ENCODE results near the gene PDE9A. TPM values are rescaled to one million over a fixed set of nuclear protein-coding genes. Genes with fewer than 3 reads are reported as not detected.

The PDE9A gene
- polyA plus RNA-seq, 1 experiment, result 0.14 TPM

DNA sequence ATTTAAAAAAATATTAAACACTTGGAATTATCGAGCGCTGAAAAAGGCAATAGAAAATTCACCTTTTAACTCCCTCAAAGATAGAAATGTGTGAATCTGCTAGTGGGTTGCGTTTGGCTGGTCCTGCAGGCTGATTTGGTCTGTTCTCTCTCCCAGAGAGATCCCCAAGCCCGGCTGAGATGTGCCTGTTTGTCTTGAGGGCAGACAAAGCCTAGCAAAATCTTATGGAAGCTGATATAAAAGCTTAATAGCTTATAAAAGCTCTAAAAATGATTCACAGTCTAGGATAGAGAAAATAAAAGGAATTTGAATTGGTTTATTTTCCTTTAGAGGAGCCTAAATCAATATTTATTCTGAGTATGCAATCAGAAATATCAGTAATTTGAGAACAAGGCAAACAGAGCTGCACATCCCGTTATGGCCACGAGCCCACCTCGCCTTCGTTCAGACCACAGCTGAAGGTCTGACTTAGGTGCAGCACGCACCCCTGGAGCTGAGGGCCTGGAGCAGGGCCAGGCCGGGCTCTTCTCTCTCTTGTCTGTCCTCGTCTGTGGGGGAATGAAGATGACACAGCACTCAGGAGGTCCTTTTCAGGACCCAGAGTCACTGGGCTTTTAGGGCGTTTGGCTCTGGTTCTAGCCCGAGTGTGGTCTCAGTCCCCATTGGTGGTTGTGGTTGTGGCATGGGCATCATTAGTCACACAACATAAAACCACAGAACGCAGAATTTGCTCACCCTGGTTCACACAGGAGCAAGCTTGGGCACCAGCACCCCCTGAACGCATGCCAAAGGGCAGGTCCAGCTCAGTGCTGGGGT is 18.6 kb downstream of the PDE9A start:
- Histone ChIP-seq H3K27me3 (ENCODE audit: control insufficient read depth, insufficient read depth, low read length) (peaks cover 9% of the 10 kb centered on the region), H3K9me3 (ENCODE audit: control insufficient read depth, insufficient read depth, low read length) (no peaks in the 10 kb centered on the region; the same call in 1 of the 2 replicates), H3K27ac (ENCODE audit: low read depth, low read length) (no peak overlapping the region), H3K4me3 (ENCODE audit: low read depth, low read length) (no peak overlapping the region)
- DNase-seq (ENCODE audit: low read depth, low spot score), result no peak
- TF ChIP-seq, protein P1, sequence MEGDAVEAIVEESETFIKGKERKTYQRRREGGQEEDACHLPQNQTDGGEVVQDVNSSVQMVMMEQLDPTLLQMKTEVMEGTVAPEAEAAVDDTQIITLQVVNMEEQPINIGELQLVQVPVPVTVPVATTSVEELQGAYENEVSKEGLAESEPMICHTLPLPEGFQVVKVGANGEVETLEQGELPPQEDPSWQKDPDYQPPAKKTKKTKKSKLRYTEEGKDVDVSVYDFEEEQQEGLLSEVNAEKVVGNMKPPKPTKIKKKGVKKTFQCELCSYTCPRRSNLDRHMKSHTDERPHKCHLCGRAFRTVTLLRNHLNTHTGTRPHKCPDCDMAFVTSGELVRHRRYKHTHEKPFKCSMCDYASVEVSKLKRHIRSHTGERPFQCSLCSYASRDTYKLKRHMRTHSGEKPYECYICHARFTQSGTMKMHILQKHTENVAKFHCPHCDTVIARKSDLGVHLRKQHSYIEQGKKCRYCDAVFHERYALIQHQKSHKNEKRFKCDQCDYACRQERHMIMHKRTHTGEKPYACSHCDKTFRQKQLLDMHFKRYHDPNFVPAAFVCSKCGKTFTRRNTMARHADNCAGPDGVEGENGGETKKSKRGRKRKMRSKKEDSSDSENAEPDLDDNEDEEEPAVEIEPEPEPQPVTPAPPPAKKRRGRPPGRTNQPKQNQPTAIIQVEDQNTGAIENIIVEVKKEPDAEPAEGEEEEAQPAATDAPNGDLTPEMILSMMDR (IDR thresholded peaks at IDR 0.05; ENCODE audit: low read depth, low read length), result no peak
- CTCF ChIA-PET, result no interaction called here
- POLR2A ChIA-PET, result no interaction called here

DNA sequence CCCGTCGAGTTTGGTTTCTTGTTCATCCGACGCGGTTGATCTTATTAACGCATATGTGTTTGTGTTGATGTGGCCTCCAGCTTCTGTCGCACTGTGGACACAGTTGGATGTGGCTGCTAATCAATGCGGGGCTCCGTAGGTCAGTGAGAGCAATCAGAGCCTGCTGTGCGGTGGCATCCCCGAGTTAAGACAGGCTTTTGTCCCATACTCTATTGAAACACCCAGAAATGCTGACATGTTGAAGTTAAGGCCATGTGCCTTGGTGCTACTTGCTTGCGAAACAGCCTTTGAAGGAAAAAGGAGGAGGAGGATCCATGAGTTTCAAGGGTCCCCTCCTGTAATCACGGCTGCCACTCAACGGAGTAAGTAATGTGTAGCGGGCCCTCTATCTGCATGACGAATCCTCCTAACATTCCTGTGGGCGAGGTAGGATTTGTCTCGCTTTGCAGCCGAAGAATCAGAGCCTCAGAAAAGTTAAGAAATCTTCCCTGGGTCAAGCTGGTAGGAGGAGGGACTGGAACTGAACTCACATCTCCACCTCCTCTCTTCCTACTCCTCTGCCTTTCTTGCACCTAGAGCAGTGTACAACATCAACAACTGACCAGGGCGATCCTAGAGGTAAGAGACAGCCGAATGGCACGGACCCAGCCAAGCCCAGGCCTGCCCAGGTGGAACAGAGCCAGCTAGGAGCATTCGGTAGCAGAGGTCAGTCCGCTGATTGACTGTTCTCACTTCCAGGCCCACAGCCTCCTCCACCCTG is 19.5 kb downstream of the PDE9A start:
- DNase-seq (ENCODE audit: low read depth, low spot score), result no peak
- no peak overlapping the region for H3K27ac ChIP-seq (ENCODE audit: low read depth, low read length)
- no peaks in the 10 kb centered on the region; the same call in 1 of the 2 replicates for H3K9me3 ChIP-seq (ENCODE audit: control insufficient read depth, insufficient read depth, low read length)
- ChIA-PET POLR2A (no interaction called here), CTCF (no interaction called here)
- H3K4me3 ChIP-seq (ENCODE audit: low read depth, low read length), result no peak overlapping the region
- TF ChIP-seq, protein P1 (IDR thresholded peaks at IDR 0.05; ENCODE audit: low read depth, low read length), result no peak
- H3K27me3 ChIP-seq (ENCODE audit: control insufficient read depth, insufficient read depth, low read length), result peaks cover 9% of the 10 kb centered on the region

DNA sequence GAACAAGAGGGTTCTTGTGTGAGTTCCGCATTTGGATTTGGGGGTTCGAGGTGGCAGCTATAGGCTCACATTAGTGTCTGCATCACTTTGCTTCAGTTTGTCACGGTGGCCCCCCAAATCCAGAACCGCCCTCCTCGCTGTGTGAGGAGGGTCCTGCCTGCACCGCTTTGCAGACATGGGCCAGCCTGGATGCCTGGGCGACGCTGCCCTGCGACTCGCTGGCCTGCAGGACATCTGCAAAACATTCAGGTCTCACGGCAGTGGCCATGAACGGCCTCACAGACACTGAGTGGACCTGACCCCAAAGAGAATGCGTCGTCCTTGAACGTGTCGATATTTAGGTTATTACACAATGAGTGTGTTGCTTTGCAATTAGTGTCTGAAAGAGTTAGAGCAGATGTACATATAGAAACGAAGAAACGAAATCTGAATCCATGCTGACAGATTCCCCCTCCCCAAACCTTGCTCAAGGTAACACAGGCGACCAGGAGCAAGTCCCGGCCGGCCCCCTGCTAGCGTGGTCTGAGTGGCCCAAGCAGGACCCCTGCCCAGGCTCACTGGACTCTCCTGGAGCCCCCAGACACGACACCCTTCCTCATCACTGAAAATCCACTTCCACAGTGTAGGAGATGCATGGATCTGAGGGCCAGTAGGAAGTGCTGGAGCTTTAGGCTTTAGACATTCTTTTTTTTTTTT is 20.4 kb downstream of the PDE9A start:
- POLR2A ChIA-PET, result no interaction called here
- no peak overlapping the region for H3K27ac ChIP-seq (ENCODE audit: low read depth, low read length)
- H3K27me3 ChIP-seq (ENCODE audit: control insufficient read depth, insufficient read depth, low read length), result peaks cover 9% of the 10 kb centered on the region
- H3K9me3 ChIP-seq (ENCODE audit: control insufficient read depth, insufficient read depth, low read length), result no peaks in the 10 kb centered on the region
- CTCF ChIA-PET, result no interaction called here
- TF ChIP-seq, protein P1 (IDR thresholded peaks at IDR 0.05; ENCODE audit: low read depth, low read length), result no peak
- DNase-seq (ENCODE audit: low read depth, low spot score), result no peak
- no peak overlapping the region for H3K4me3 ChIP-seq (ENCODE audit: low read depth, low read length)

DNA sequence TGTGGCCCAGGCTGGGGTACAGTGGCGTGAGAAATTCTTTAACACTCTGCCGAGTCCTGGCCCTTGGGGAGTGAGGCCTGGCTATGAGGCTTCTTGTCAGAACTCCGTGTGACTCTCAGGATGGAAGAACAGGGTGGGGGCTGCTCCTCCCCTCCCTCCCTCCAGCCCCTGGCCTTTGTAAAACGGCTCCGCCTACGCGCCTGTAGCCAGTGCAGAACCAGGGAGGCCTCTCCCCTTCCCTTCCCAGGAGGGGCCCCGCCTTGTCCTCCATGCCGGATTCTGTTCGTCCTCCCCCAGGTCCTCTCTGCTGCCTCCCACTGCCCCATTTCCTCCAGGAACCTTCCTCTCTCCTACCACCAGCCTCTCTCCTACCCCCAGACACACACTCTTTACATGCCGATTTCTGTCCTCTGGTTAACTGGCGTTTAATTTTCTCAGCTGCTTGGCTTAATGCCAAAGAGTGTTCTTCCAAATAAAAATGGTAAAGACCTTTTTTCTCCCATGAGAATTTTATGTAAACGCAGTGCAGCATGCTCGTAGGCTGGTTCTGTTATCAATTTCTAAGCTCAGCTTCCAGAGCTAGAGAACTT is 21.0 kb downstream of the PDE9A start:
- DNase-seq (ENCODE audit: low read depth, low spot score), result no peak
- Histone ChIP-seq H3K27me3 (ENCODE audit: control insufficient read depth, insufficient read depth, low read length) (peaks cover 9% of the 10 kb centered on the region), H3K9me3 (ENCODE audit: control insufficient read depth, insufficient read depth, low read length) (no peaks in the 10 kb centered on the region), H3K27ac (ENCODE audit: low read depth, low read length) (no peak overlapping the region), H3K4me3 (ENCODE audit: low read depth, low read length) (no peak overlapping the region)
- ChIA-PET CTCF (no interaction called here), POLR2A (no interaction called here)
- TF ChIP-seq, protein P1 (IDR thresholded peaks at IDR 0.05; ENCODE audit: low read depth, low read length), result no peak
